Right lobe of liver (tissue), 4 donors: ENCODE data around the gene HDDC2.

Experiments used
- CTCF ChIP-seq, 4 donors: fragments of 200-600 bp in 3 of 4; fragments of 450-650 bp in 1 of 4; IDR thresholded peaks; one replicate each; pipeline versions ENCODE4 v1.5.1 to v1.8.0; 2016 to 2022; ENCODE audit warnings: antibody characterized with exemption in 4 of 4, mild to moderate bottlenecking in 2 of 4
- POLR2A ChIP-seq: fragments of 450-650 bp; IDR thresholded peaks from one replicate; pipeline ENCODE4 v1.6.1; 2017; ENCODE audit warnings: antibody characterized with exemption, mild to moderate bottlenecking
- donor health status: DM: no; HTN: no; CAD: no.
- donor health status: DM: no; HTN: no; CAD: no.
- donor health status: DM: no; HTN: yes; CAD: no.

- no peak for TF ChIP-seq POLR2A
- no peak for TF ChIP-seq CTCF (IDR thresholded peaks at IDR 0.05)
These were observed 44.4 kb downstream of the HDDC2 start for GRCh38 chr6:125257351-125257750.
